Suprapubic skin (tissue), 4 donors: Measurements from ENCODE around the gene DVL3.

Source experiments
- POLR2A ChIP-seq, 2 donors: fragments of 450-650 bp; IDR thresholded peaks; one replicate each; pipeline ENCODE4 v1.6.1; 2017; ENCODE audit warnings: antibody characterized with exemption in 2 of 2, mild to moderate bottlenecking in 2 of 2, moderate library complexity in 2 of 2
- POLR2AphosphoS5 ChIP-seq, 3 donors: sonication (generic); formaldehyde crosslinking; IDR thresholded peaks; one replicate each; pipeline ENCODE4 v1.6.1; 2017; ENCODE audit warnings: antibody characterized with exemption in 3 of 3

- TF ChIP-seq POLR2A (IDR thresholded peaks at IDR 0.05): no peak
- TF ChIP-seq POLR2AphosphoS5 (IDR thresholded peaks at IDR 0.05): no peak
Observed at GRCh38 chr3:184174284-184174645, 19.1 kb downstream of the DVL3 start.
